ENCODE results near the gene ELF2. TPM values are rescaled to one million over a fixed set of nuclear protein-coding genes. Genes with fewer than 3 reads are reported as not detected.
"Not testable (repeated sequence)": the region's sequence is repeated elsewhere in the genome, so short reads cannot be mapped to it uniquely, and the experiment has no call there.

The ELF2 gene
- total RNA-seq, 1 donor from 2014 or later = 33.9 TPM

DNA sequence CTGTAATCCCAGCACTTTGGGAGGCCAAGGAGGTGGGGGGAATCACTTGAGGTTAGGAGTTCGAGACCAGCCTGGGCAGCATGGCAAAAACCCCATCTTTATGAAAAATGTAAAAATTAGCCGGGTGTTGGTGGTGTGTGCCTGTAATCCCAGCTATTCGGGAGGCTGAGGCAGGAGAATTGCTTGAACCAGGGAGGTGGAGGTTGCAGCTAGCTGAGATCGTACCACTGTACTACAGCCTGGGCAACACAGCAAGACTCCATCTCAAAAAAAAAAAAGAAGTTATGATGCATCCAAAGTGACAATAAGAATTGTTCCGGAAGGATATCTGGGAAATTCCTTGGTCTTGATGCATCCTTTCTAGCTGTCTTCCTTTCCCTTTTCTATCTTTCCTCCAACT lies 154.2 kb downstream of the ELF2 start:
- H3K4me3 ChIP-seq = no peak overlapping the region
- H3K27me3 ChIP-seq (ENCODE audit: low read depth) = no peaks in the 10 kb centered on the region
- peaks cover 20% of the 10 kb centered on the region for H3K4me1 ChIP-seq
- no peaks in the 10 kb centered on the region for H3K36me3 ChIP-seq
- H3K9me3 ChIP-seq (replicated peaks) = no peaks in the 10 kb centered on the region
- no peak for DNase-seq
- no peak overlapping the region for H3K27ac ChIP-seq (replicated peaks)
- intact Hi-C loops (cut with micrococcal nuclease) = no loop called here
- TF ChIP-seq, protein P1, sequence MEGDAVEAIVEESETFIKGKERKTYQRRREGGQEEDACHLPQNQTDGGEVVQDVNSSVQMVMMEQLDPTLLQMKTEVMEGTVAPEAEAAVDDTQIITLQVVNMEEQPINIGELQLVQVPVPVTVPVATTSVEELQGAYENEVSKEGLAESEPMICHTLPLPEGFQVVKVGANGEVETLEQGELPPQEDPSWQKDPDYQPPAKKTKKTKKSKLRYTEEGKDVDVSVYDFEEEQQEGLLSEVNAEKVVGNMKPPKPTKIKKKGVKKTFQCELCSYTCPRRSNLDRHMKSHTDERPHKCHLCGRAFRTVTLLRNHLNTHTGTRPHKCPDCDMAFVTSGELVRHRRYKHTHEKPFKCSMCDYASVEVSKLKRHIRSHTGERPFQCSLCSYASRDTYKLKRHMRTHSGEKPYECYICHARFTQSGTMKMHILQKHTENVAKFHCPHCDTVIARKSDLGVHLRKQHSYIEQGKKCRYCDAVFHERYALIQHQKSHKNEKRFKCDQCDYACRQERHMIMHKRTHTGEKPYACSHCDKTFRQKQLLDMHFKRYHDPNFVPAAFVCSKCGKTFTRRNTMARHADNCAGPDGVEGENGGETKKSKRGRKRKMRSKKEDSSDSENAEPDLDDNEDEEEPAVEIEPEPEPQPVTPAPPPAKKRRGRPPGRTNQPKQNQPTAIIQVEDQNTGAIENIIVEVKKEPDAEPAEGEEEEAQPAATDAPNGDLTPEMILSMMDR (IDR thresholded peaks at IDR 0.05; ENCODE audit: borderline replicate concordance) = no peak

DNA sequence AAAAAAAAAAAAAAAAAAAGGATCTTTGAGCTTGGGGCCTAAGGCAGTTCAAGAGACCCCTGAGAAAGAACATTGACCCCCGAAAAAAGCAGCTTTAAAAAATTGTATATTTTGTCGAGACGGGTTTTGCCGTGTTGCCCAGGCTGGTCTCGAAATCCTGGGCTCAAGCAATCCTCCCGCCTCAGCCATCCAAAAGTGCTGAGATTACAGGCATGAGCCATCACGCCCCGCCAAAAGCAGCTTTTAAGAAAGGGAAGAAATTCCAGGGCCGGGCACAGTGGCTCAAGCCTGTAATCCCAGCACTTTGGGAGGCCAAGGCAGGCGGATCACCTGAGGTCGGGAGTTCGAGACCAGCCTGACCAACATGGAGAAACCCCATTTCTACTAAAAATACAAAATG lies 155.9 kb downstream of the ELF2 start:
- H3K4me1 ChIP-seq = peaks cover 28% of the 10 kb centered on the region
- H3K27me3 ChIP-seq (ENCODE audit: low read depth); H3K27ac ChIP-seq (replicated peaks); H3K9me3 ChIP-seq (replicated peaks); DNase-seq; H3K4me3 ChIP-seq; H3K36me3 ChIP-seq; intact Hi-C loops (cut with micrococcal nuclease): not testable (repeated sequence)

DNA sequence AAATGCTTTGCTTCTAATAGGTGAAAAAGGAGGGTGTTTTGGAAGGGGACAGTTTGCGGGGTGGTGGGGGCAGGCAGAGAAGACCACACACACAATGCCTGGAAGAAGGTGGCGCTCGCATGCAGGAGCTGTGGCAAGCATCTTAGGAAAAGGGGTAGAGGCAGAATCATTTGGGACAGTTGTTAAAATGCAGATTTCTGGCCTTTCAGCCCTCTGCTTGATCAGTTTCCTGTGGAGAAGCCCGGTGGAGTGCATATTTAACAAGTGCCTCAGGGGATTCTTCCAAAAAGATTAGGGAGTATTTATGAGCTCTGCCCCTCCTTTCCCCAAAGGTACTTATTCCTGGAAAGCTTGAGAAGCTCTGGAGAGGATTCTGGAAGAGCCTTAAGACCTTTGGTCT lies 156.6 kb downstream of the ELF2 start:
- H3K36me3 ChIP-seq = no peaks in the 10 kb centered on the region
- H3K9me3 ChIP-seq (replicated peaks) = no peaks in the 10 kb centered on the region
- H3K4me3 ChIP-seq = no peak overlapping the region
- TF ChIP-seq, protein P1 (IDR thresholded peaks at IDR 0.05; ENCODE audit: borderline replicate concordance) = no peak
- intact Hi-C loops (cut with micrococcal nuclease) = no loop called here
- H3K4me1 ChIP-seq = peaks cover 29% of the 10 kb centered on the region
- no peak overlapping the region for H3K27ac ChIP-seq (replicated peaks)
- DNase-seq = no peak
- H3K27me3 ChIP-seq (ENCODE audit: low read depth) = no peaks in the 10 kb centered on the region

- Histone ChIP-seq H3K4me3 (no peak overlapping the region), H3K9me3 (replicated peaks) (no peaks in the 10 kb centered on the region), H3K4me1 (peaks cover 40% of the 10 kb centered on the region), H3K27me3 (ENCODE audit: low read depth) (no peaks in the 10 kb centered on the region), H3K27ac (replicated peaks) (no peak overlapping the region), H3K36me3 (no peaks in the 10 kb centered on the region)
- TF ChIP-seq, protein P1 (IDR thresholded peaks at IDR 0.05; ENCODE audit: borderline replicate concordance) = no peak
- intact Hi-C loops (cut with micrococcal nuclease) = no loop called here
- no peak for DNase-seq
Measured at GRCh38 chr4:139018971-139019758, 157.9 kb downstream of the ELF2 start.

DNA sequence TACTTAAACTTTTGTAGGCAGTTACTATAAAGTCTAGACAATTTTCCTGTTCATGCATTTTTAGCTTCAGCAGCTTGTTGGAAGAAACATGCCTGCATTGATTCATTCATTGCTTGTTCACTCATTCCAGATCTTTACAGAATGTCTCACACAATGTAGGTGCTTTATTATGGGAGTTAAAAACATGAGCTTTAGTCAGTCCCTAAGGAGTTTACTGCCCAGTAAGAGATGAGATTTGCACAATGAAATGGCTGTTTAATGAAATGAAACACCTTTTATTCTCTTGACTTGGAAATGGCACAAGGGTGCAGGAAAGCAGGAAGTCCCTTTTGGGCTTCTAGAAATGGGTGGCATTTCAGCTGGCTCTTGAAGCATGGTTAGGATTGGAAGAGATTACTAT lies 158.5 kb downstream of the ELF2 start:
- Histone ChIP-seq H3K36me3 (no peaks in the 10 kb centered on the region), H3K27me3 (ENCODE audit: low read depth) (no peaks in the 10 kb centered on the region), H3K27ac (replicated peaks) (no peak overlapping the region), H3K4me3 (no peak overlapping the region), H3K4me1 (peaks cover 43% of the 10 kb centered on the region), H3K9me3 (replicated peaks) (no peaks in the 10 kb centered on the region)
- intact Hi-C loops (cut with micrococcal nuclease) = no loop called here
- TF ChIP-seq, protein P1 (IDR thresholded peaks at IDR 0.05; ENCODE audit: borderline replicate concordance) = no peak
- no peak for DNase-seq

GRCh38 chr4:139017861-139018260 lies 159.2 kb downstream of the ELF2 start:
- H3K4me3 ChIP-seq = no peak overlapping the region

More at GRCh38 chr4:139017861-139018260, 159.2 kb downstream of the ELF2 start:
- Histone ChIP-seq H3K27me3 (ENCODE audit: low read depth) (no peaks in the 10 kb centered on the region), H3K4me1 (peaks cover 43% of the 10 kb centered on the region), H3K27ac (replicated peaks) (no peak overlapping the region), H3K9me3 (replicated peaks) (no peaks in the 10 kb centered on the region), H3K36me3 (no peaks in the 10 kb centered on the region)
- intact Hi-C loops (cut with micrococcal nuclease) = no loop called here
- TF ChIP-seq, protein P1 (IDR thresholded peaks at IDR 0.05; ENCODE audit: borderline replicate concordance) = no peak
- DNase-seq = no peak

Measured in left ventricle myocardium inferior (tissue), 1 donor.